ENCODE data around the gene HOXB8. TPM values are rescaled to one million over a fixed set of nuclear protein-coding genes. Genes with fewer than 3 reads are reported as not detected.

The HOXB8 gene
- polyA plus RNA-seq, 1 donor from 2014 or later, result not detected

DNA sequence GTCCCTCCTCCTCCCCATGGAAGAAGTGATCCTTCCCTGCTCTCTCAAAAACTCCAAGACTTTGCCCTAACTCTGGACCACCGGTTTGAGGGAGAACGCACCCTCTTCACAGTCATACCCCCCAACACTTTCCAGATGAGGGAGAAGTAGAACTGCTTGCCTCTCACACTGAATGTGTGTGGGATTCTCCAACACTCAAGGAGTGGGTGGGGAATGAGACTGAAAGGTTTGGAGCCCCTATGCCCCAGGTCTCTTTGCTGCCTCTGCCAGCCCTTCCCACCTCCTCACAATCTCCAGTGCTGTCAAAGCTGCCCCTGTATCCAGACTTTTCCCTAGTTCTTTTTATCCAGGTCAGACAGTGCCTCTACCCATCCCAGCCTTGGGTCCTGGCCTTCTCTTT is 48.4 kb downstream of the HOXB8 start:
- Histone ChIP-seq H3K79me2 (replicated peaks; ENCODE audit: insufficient read depth, low read length) (no peaks in the 10 kb centered on the region), H3K4me2 (ENCODE audit: low read length) (no peak overlapping the region), H3K27ac (ENCODE audit: low read length) (no peak overlapping the region)

DNA sequence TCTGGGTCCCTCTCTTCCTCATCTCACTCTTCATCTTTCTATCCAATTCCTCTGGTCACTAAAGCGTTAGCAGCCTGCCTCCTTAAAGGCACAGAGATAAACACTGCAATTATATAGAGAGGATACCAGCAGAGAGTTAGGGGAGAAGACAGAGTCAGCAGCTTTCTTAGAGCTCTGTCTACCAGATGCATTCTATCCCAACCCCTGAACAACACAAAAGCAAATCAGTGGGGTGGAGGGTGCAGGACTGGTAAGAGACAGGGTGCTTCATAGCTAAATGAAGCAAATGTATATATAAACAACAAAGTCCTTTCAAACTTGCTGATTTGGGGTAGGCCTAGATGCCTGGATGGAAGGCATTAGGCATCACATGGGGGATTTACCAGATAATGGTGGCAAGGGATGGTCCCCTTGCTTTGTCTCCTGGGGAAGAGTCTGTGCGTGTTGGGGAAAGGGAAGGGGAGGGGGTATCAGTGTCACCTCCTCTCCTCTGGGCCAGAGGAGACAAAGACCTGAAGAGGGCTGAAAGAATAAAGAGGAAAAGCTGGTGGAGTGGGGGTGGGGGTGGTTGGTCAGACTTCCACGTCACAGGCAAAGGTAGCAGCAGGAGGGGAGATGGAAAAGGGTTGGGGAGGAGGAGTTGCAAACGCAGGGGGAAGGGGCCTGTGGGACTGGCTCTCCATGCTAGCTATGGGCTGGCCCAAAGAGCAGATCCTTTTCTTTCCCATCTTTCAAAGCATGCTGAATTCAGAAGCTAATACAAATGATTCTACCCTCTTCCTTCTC is 49.0 kb downstream of the HOXB8 start:
- Histone ChIP-seq H3K9me3 (ENCODE audit: low read length) (no peaks in the 10 kb centered on the region), H3K9ac (ENCODE audit: low read length) (no peak overlapping the region), H3K4me2 (ENCODE audit: low read length) (no peak overlapping the region), H3K79me2 (replicated peaks; ENCODE audit: insufficient read depth, low read length) (no peaks in the 10 kb centered on the region), H3F3A (ENCODE audit: insufficient read depth, low read length, poor library complexity, severe bottlenecking) (no peaks in the 10 kb centered on the region), H3K36me3 (ENCODE audit: insufficient read depth, low read length) (no peaks in the 10 kb centered on the region), H3K9me2 (ENCODE audit: insufficient read depth, low read length) (no peaks in the 10 kb centered on the region), H4K20me1 (ENCODE audit: insufficient read depth) (no peaks in the 10 kb centered on the region), H3K27ac (ENCODE audit: low read length) (no peak overlapping the region), H3K27me3 (ENCODE audit: insufficient read depth, low read depth, low read length) (peaks cover 99% of the 10 kb centered on the region), H2AFZ (ENCODE audit: low read depth, low read length) (no peak overlapping the region), H3K4me3 (ENCODE audit: low read length) (no peak overlapping the region)
- TF ChIP-seq, protein P1, sequence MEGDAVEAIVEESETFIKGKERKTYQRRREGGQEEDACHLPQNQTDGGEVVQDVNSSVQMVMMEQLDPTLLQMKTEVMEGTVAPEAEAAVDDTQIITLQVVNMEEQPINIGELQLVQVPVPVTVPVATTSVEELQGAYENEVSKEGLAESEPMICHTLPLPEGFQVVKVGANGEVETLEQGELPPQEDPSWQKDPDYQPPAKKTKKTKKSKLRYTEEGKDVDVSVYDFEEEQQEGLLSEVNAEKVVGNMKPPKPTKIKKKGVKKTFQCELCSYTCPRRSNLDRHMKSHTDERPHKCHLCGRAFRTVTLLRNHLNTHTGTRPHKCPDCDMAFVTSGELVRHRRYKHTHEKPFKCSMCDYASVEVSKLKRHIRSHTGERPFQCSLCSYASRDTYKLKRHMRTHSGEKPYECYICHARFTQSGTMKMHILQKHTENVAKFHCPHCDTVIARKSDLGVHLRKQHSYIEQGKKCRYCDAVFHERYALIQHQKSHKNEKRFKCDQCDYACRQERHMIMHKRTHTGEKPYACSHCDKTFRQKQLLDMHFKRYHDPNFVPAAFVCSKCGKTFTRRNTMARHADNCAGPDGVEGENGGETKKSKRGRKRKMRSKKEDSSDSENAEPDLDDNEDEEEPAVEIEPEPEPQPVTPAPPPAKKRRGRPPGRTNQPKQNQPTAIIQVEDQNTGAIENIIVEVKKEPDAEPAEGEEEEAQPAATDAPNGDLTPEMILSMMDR (IDR thresholded peaks at IDR 0.05; ENCODE audit: poor library complexity, severe bottlenecking), result no peak
- no peak for TF ChIP-seq POLR2AphosphoS5 (IDR thresholded peaks at IDR 0.05)
- no peak for TF ChIP-seq MXI1 (conservative IDR thresholded peaks at IDR 0.05; ENCODE audit: poor library complexity, severe bottlenecking)
- no peak for TF ChIP-seq TAF1 (IDR thresholded peaks at IDR 0.05; ENCODE audit: low read depth)
- no peak for TF ChIP-seq EZH2 (IDR thresholded peaks at IDR 0.05; ENCODE audit: borderline replicate concordance, insufficient read depth, low read length, poor library complexity, severe bottlenecking)
- TF ChIP-seq SMC3 (conservative IDR thresholded peaks at IDR 0.05; ENCODE audit: poor library complexity), result no peak

More for the DNA sequence above, 48.4 kb downstream of the HOXB8 start:
- H3K9me2 ChIP-seq (ENCODE audit: insufficient read depth, low read length), result no peaks in the 10 kb centered on the region
- no peak overlapping the region for H3K9ac ChIP-seq (ENCODE audit: low read length)
- no peak overlapping the region for H3K4me3 ChIP-seq (ENCODE audit: low read length)
- H2AFZ ChIP-seq (ENCODE audit: low read depth, low read length), result no peak overlapping the region
- no peaks in the 10 kb centered on the region for H3K9me3 ChIP-seq (ENCODE audit: low read length)
- TF ChIP-seq TAF1 (IDR thresholded peaks at IDR 0.05; ENCODE audit: low read depth), result no peak
- TF ChIP-seq REST (IDR thresholded peaks at IDR 0.05; ENCODE audit: borderline replicate concordance), result no peak
- TF ChIP-seq EP300 (conservative IDR thresholded peaks at IDR 0.05; ENCODE audit: poor library complexity, severe bottlenecking), result no peak
- no peak for TF ChIP-seq MXI1 (conservative IDR thresholded peaks at IDR 0.05; ENCODE audit: poor library complexity, severe bottlenecking)
- no peak for TF ChIP-seq EZH2 (IDR thresholded peaks at IDR 0.05; ENCODE audit: borderline replicate concordance, insufficient read depth, low read length, poor library complexity, severe bottlenecking)
- TF ChIP-seq SMC3 (conservative IDR thresholded peaks at IDR 0.05; ENCODE audit: poor library complexity), result no peak
- TF ChIP-seq, protein P1 (IDR thresholded peaks at IDR 0.05; ENCODE audit: poor library complexity, severe bottlenecking), result no peak
- TF ChIP-seq POLR2AphosphoS5 (IDR thresholded peaks at IDR 0.05), result no peak
- no peak for TF ChIP-seq RAD21 (conservative IDR thresholded peaks at IDR 0.05)
- H3K36me3 ChIP-seq (ENCODE audit: insufficient read depth, low read length), result no peaks in the 10 kb centered on the region
- H3K27me3 ChIP-seq (ENCODE audit: insufficient read depth, low read depth, low read length), result peaks cover 99% of the 10 kb centered on the region
- H3F3A ChIP-seq (ENCODE audit: insufficient read depth, low read length, poor library complexity, severe bottlenecking), result no peaks in the 10 kb centered on the region
- H4K20me1 ChIP-seq (ENCODE audit: insufficient read depth), result no peaks in the 10 kb centered on the region

Data from neural cell (in vitro differentiated cells).